WTC11 (cell line): ENCODE measurements around the gene MTMR2. TPM values are rescaled to one million over a fixed set of nuclear protein-coding genes. Genes with fewer than 3 reads are reported as not detected.

ENCODE experiments used
- ATAC-seq: fragments of 200-7000 bp; cut with Tn5 transposase; 2 replicates; pipeline ENCODE4 v1.10.0; 2021; ENCODE audit warnings: mild to moderate bottlenecking, moderate library complexity
- CTCF ChIA-PET: fragments of 300-600 bp; sonication (Branson Sonifier 250); formaldehyde crosslinking; loops from one replicate; lab custom pipeline; 2021; ENCODE audit warnings: antibody characterized with exemption; lab: Charles Lee
- POLR2A ChIA-PET: fragments of 350-600 bp; sonication (Branson Sonifier 250); formaldehyde crosslinking; loops from one replicate; lab custom pipeline; 2021; ENCODE audit warnings: antibody characterized with exemption; lab: Charles Lee
- DNase-seq: peaks from one replicate; pipeline ENCODE4 v3.0.0; 2021; ENCODE audit warnings: low spot score
- H3K27ac Mint-ChIP-seq: 2 replicates; pipeline ENCODE4 v1.8.0; 2021; ENCODE audit warnings: mixed read lengths
- H3K27me3 Mint-ChIP-seq: 2 replicates; pipeline ENCODE4 v1.8.0; 2021; ENCODE audit warnings: low read depth, mild to moderate bottlenecking, moderate library complexity, mixed read lengths
- H3K36me3 Mint-ChIP-seq: 2 replicates; pipeline ENCODE4 v1.8.0; 2021; ENCODE audit warnings: mixed read lengths
- H3K4me1 Mint-ChIP-seq: 2 replicates; pipeline ENCODE4 v1.8.0; 2022; ENCODE audit warnings: mixed read lengths
- H3K4me3 Mint-ChIP-seq: 2 replicates; pipeline ENCODE4 v1.8.0; 2021; ENCODE audit warnings: mild to moderate bottlenecking, moderate library complexity, mixed read lengths
- H3K9me3 Mint-ChIP-seq: 2 replicates; pipeline ENCODE4 v1.8.0; 2021; ENCODE audit warnings: mixed read lengths
- ATF3 ChIP-seq: sonication (generic); formaldehyde crosslinking; conservative IDR thresholded peaks from 2 replicates; pipeline ENCODE4 v1.8.1; 2022; ENCODE audit warnings: mild to moderate bottlenecking, missing genetic modification reagents
- CBFB ChIP-seq: sonication (generic); formaldehyde crosslinking; IDR thresholded peaks from 2 replicates; pipeline ENCODE4 v1.8.1; 2022; ENCODE audit warnings: mild to moderate bottlenecking, low read depth, missing genetic modification reagents
- E2F1 ChIP-seq: sonication (generic); formaldehyde crosslinking; IDR thresholded peaks from 2 replicates; pipeline ENCODE4 v1.8.0; 2022; ENCODE audit warnings: mild to moderate bottlenecking, missing genetic modification reagents
- ESRRA ChIP-seq: sonication (generic); formaldehyde crosslinking; IDR thresholded peaks from 2 replicates; pipeline ENCODE4 v1.8.1; 2022; ENCODE audit warnings: mild to moderate bottlenecking, missing genetic modification reagents, borderline replicate concordance
- HMGA2 ChIP-seq: fragments of 250-450 bp; sonication (Bioruptor Pico); IDR thresholded peaks from 2 replicates; pipeline ENCODE4 v1.4.0; 2021; ENCODE audit warnings: mild to moderate bottlenecking, moderate library complexity
- KAT7 ChIP-seq: sonication (generic); formaldehyde crosslinking; IDR thresholded peaks from 2 replicates; pipeline ENCODE4 v1.8.1; 2023; ENCODE audit warnings: missing genetic modification reagents, mild to moderate bottlenecking, borderline replicate concordance
- NFATC4 ChIP-seq: fragments of 250-450 bp; sonication (Bioruptor Pico); IDR thresholded peaks from 2 replicates; pipeline ENCODE4 v1.9.0; 2021; ENCODE audit warnings: mild to moderate bottlenecking
- NFE2L1 ChIP-seq: sonication (generic); formaldehyde crosslinking; IDR thresholded peaks from 2 replicates; pipeline ENCODE4 v1.8.1; 2023; ENCODE audit warnings: missing genetic modification reagents
- NR1H2 ChIP-seq: sonication (generic); formaldehyde crosslinking; IDR thresholded peaks from 2 replicates; pipeline ENCODE4 v1.9.0; 2021; ENCODE audit warnings: mild to moderate bottlenecking, moderate library complexity, missing genetic modification reagents
- NR2C2 ChIP-seq: sonication (generic); formaldehyde crosslinking; IDR thresholded peaks from 2 replicates; pipeline ENCODE4 v1.8.0; 2022; ENCODE audit warnings: mild to moderate bottlenecking, missing genetic modification reagents
- PREB ChIP-seq: sonication (generic); formaldehyde crosslinking; IDR thresholded peaks from 2 replicates; pipeline ENCODE4 v1.8.1; 2022; ENCODE audit warnings: mild to moderate bottlenecking, missing genetic modification reagents, moderate library complexity, borderline replicate concordance
- PRRX2 ChIP-seq: fragments of 250-450 bp; sonication (Bioruptor Pico); IDR thresholded peaks from 2 replicates; pipeline ENCODE4 v1.8.0; 2021; ENCODE audit warnings: mild to moderate bottlenecking
- SOX15 ChIP-seq: fragments of 250-450 bp; sonication (Bioruptor Pico); IDR thresholded peaks from 2 replicates; pipeline ENCODE4 v1.9.0; 2021; ENCODE audit warnings: mild to moderate bottlenecking
- SP1 ChIP-seq: sonication (generic); formaldehyde crosslinking; conservative IDR thresholded peaks from 2 replicates; pipeline ENCODE4 v1.8.1; 2022; ENCODE audit warnings: missing genetic modification reagents
- ZNF317 ChIP-seq: sonication (generic); formaldehyde crosslinking; IDR thresholded peaks from 2 replicates; pipeline ENCODE4 v1.8.1; 2023; ENCODE audit warnings: low read depth, mild to moderate bottlenecking, moderate library complexity, missing genetic modification reagents, borderline replicate concordance
- ZNF396 ChIP-seq: fragments of 250-450 bp; sonication (Bioruptor Pico); IDR thresholded peaks from 2 replicates; pipeline ENCODE4 v1.8.0; 2021; ENCODE audit warnings: mild to moderate bottlenecking, moderate library complexity, borderline replicate concordance
- ZNF416 ChIP-seq: fragments of 250-450 bp; sonication (Bioruptor Pico); IDR thresholded peaks from 2 replicates; pipeline ENCODE4 v1.9.0; 2021; ENCODE audit warnings: mild to moderate bottlenecking, inconsistent platforms
- ZNF671 ChIP-seq: fragments of 250-450 bp; sonication (Bioruptor Pico); IDR thresholded peaks from 2 replicates; pipeline ENCODE4 v1.8.0; 2021; ENCODE audit warnings: mild to moderate bottlenecking
- total RNA-seq: library from RNA; stranded (reverse); gene quantifications from 3 replicates; pipeline ENCODE4 v1.2.3, GENCODE V29; 2021
- TF ChIP-seq, protein P1 (sequence below): sonication (generic); formaldehyde crosslinking; IDR thresholded peaks from 2 replicates; pipeline ENCODE4 v1.8.1; 2023; ENCODE audit warnings: mild to moderate bottlenecking, missing genetic modification reagents, moderate library complexity
- TF ChIP-seq, protein P2 (sequence below): sonication (generic); formaldehyde crosslinking; IDR thresholded peaks from 2 replicates; pipeline ENCODE4 v1.8.1; 2022; ENCODE audit warnings: low read depth, mild to moderate bottlenecking, moderate library complexity, missing genetic modification reagents, borderline replicate concordance
- TF ChIP-seq, protein P3 (sequence below): sonication (generic); formaldehyde crosslinking; IDR thresholded peaks from 2 replicates; pipeline ENCODE4 v1.8.1; 2023; ENCODE audit warnings: mild to moderate bottlenecking, missing genetic modification reagents, moderate library complexity
- TF ChIP-seq, protein P4 (sequence below): fragments of 250-450 bp; sonication (Bioruptor Pico); IDR thresholded peaks from 2 replicates; pipeline ENCODE4 v1.8.0; 2021; ENCODE audit warnings: mild to moderate bottlenecking
- TF ChIP-seq, protein P5 (sequence below): sonication (generic); formaldehyde crosslinking; IDR thresholded peaks from 2 replicates; pipeline ENCODE4 v1.8.0; 2022; ENCODE audit warnings: mild to moderate bottlenecking, missing genetic modification reagents
- TF ChIP-seq, protein P6 (sequence below): sonication (generic); formaldehyde crosslinking; IDR thresholded peaks from 2 replicates; pipeline ENCODE4 v1.8.1; 2022; ENCODE audit warnings: missing genetic modification reagents, borderline replicate concordance
- TF ChIP-seq, protein P7 (sequence below): sonication (generic); formaldehyde crosslinking; IDR thresholded peaks from 2 replicates; pipeline ENCODE4 v1.8.1; 2022; ENCODE audit warnings: low read depth, missing genetic modification reagents, borderline replicate concordance

The MTMR2 gene
- total RNA-seq, 1 experiment from 2014 or later, result 45.6 TPM

- TF ChIP-seq, protein P1, sequence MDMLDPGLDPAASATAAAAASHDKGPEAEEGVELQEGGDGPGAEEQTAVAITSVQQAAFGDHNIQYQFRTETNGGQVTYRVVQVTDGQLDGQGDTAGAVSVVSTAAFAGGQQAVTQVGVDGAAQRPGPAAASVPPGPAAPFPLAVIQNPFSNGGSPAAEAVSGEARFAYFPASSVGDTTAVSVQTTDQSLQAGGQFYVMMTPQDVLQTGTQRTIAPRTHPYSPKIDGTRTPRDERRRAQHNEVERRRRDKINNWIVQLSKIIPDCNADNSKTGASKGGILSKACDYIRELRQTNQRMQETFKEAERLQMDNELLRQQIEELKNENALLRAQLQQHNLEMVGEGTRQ (CRISPR knock-in tag), result no peak
- TF ChIP-seq E2F1 (CRISPR knock-in tag) (no peak), ATF3 (no peak), KAT7 (peak; percentile 72; the same call in 1 of the 2 replicates), SP1 (peak; percentile 78), ZNF317 (CRISPR knock-in tag) (peak; percentile 13; the same call in 1 of the 2 replicates), ESRRA (CRISPR knock-in tag) (0 out of 2 replicates have a peak, but pooled peaks have one; percentile 35), SOX15 (no peak), ZNF396 (CRISPR knock-in tag) (no peak), NFE2L1 (CRISPR knock-in tag) (peak; percentile 70), NR1H2 (no peak), NR2C2 (CRISPR knock-in tag) (no peak), ZNF416 (CRISPR knock-in tag) (no peak), CBFB (CRISPR knock-in tag) (peak; percentile 93), ZNF671 (no peak), NFATC4 (CRISPR knock-in tag) (no peak)
- TF ChIP-seq, protein P2, sequence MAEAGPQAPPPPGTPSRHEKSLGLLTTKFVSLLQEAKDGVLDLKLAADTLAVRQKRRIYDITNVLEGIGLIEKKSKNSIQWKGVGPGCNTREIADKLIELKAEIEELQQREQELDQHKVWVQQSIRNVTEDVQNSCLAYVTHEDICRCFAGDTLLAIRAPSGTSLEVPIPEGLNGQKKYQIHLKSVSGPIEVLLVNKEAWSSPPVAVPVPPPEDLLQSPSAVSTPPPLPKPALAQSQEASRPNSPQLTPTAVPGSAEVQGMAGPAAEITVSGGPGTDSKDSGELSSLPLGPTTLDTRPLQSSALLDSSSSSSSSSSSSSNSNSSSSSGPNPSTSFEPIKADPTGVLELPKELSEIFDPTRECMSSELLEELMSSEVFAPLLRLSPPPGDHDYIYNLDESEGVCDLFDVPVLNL (CRISPR knock-in tag), result no peak
- TF ChIP-seq, protein P3, sequence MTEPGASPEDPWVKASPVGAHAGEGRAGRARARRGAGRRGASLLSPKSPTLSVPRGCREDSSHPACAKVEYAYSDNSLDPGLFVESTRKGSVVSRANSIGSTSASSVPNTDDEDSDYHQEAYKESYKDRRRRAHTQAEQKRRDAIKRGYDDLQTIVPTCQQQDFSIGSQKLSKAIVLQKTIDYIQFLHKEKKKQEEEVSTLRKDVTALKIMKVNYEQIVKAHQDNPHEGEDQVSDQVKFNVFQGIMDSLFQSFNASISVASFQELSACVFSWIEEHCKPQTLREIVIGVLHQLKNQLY, result no peak
These were observed at the start of gene MTMR2 (continued) for GRCh38 chr11:95923728-95924413.

GRCh38 chr11:95972060-95972459 lies 48.2 kb upstream of the MTMR2 start:
- no peaks in the 10 kb centered on the region for H3K27me3 Mint-ChIP-seq
- H3K4me1 Mint-ChIP-seq, result no peaks in the 10 kb centered on the region
- H3K4me3 Mint-ChIP-seq, result no peak overlapping the region
- CTCF ChIA-PET, result no interaction called here
- no peak for ATAC-seq
- H3K9me3 Mint-ChIP-seq, result peaks cover 9% of the 10 kb centered on the region; the same call in 1 of the 2 replicates
- POLR2A ChIA-PET, result no interaction called here
- H3K27ac Mint-ChIP-seq, result no peak overlapping the region
- H3K36me3 Mint-ChIP-seq, result peaks cover 4% of the 10 kb centered on the region; the same call in 1 of the 2 replicates
- DNase-seq, result no peak
- TF ChIP-seq, protein P4, sequence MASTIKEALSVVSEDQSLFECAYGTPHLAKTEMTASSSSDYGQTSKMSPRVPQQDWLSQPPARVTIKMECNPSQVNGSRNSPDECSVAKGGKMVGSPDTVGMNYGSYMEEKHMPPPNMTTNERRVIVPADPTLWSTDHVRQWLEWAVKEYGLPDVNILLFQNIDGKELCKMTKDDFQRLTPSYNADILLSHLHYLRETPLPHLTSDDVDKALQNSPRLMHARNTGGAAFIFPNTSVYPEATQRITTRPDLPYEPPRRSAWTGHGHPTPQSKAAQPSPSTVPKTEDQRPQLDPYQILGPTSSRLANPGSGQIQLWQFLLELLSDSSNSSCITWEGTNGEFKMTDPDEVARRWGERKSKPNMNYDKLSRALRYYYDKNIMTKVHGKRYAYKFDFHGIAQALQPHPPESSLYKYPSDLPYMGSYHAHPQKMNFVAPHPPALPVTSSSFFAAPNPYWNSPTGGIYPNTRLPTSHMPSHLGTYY (CRISPR knock-in tag), result no peak
- TF ChIP-seq HMGA2 (CRISPR knock-in tag) (no peak), ZNF671 (no peak), CBFB (CRISPR knock-in tag) (no peak), PRRX2 (CRISPR knock-in tag) (no peak), PREB (CRISPR knock-in tag) (no peak)
- TF ChIP-seq, protein P5, sequence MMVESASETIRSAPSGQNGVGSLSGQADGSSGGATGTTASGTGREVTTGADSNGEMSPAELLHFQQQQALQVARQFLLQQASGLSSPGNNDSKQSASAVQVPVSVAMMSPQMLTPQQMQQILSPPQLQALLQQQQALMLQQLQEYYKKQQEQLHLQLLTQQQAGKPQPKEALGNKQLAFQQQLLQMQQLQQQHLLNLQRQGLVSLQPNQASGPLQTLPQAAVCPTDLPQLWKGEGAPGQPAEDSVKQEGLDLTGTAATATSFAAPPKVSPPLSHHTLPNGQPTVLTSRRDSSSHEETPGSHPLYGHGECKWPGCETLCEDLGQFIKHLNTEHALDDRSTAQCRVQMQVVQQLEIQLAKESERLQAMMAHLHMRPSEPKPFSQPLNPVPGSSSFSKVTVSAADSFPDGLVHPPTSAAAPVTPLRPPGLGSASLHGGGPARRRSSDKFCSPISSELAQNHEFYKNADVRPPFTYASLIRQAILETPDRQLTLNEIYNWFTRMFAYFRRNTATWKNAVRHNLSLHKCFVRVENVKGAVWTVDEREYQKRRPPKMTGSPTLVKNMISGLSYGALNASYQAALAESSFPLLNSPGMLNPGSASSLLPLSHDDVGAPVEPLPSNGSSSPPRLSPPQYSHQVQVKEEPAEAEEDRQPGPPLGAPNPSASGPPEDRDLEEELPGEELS (CRISPR knock-in tag), result no peak
- TF ChIP-seq, protein P6, sequence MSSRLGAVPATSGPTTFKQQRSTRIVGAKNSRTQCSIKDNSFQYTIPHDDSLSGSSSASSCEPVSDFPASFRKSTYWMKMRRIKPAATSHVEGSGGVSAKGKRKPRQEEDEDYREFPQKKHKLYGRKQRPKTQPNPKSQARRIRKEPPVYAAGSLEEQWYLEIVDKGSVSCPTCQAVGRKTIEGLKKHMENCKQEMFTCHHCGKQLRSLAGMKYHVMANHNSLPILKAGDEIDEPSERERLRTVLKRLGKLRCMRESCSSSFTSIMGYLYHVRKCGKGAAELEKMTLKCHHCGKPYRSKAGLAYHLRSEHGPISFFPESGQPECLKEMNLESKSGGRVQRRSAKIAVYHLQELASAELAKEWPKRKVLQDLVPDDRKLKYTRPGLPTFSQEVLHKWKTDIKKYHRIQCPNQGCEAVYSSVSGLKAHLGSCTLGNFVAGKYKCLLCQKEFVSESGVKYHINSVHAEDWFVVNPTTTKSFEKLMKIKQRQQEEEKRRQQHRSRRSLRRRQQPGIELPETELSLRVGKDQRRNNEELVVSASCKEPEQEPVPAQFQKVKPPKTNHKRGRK (CRISPR knock-in tag), result no peak
- TF ChIP-seq, protein P7, sequence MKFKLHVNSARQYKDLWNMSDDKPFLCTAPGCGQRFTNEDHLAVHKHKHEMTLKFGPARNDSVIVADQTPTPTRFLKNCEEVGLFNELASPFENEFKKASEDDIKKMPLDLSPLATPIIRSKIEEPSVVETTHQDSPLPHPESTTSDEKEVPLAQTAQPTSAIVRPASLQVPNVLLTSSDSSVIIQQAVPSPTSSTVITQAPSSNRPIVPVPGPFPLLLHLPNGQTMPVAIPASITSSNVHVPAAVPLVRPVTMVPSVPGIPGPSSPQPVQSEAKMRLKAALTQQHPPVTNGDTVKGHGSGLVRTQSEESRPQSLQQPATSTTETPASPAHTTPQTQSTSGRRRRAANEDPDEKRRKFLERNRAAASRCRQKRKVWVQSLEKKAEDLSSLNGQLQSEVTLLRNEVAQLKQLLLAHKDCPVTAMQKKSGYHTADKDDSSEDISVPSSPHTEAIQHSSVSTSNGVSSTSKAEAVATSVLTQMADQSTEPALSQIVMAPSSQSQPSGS (CRISPR knock-in tag), result no peak
